ENCODE results near the gene MYO9B. TPM values are rescaled to one million over a fixed set of nuclear protein-coding genes. Genes with fewer than 3 reads are reported as not detected.
A peak's percentile ranks its signal among the peaks of the same experiment; 100 is the strongest.

The MYO9B gene
- total RNA-seq, 1 donor from 2014 or later, result 94.3 TPM

DNA sequence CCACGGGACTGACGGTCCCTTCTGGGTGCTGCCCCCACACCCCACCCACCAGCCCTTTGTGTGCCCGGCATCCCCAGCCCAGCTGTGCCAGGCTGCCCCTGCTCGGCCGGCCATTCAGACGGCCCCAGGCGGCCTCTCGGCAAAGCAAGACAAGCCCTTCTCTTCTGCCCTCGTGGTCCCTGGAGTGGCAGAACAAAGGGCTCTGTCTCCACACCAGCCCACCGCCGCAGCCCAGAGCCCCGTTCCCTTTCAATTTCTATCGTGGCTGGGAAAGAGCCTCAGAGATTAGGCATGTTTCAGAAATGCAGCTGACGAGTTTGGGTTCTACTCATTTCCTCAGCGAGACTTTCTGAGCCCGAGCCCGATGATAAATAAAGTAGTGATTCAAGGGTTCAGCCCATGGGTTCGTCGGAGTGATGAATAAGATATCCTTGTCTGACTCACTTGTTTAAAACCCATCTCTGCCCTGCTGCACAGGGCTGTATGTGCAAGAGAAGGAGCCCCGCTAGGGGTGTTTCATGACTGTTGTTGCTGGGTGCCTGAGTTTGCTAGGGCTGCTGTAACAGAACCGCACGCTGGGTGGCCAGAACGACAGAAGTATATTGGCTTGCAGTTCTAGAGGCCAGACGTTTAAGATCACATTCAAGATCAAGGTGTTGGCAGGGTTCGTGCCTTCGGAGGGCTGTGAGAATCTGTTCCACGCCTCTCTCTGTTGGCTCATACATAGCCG, 4.3 kb downstream of the MYO9B start:
- Mint-ChIP-seq H3K4me3 (ENCODE audit: unreplicated experiment) (peak overlapping the region; percentile 70), H3K27ac (ENCODE audit: unreplicated experiment) (peak overlapping the region; percentile 95), H3K27me3 (ENCODE audit: unreplicated experiment) (no peaks in the 10 kb centered on the region), H3K4me1 (ENCODE audit: unreplicated experiment) (peaks cover 61% of the 10 kb centered on the region), H3K9me3 (ENCODE audit: unreplicated experiment) (no peaks in the 10 kb centered on the region), H3K36me3 (ENCODE audit: unreplicated experiment) (no peaks in the 10 kb centered on the region)
- peak; percentile 73 for TF ChIP-seq CTCF (IDR thresholded peaks at IDR 0.05)
- peak; percentile 90 for DNase-seq (ENCODE audit: extremely low spot score, unreplicated experiment)

GRCh38 chr19:17080440-17080801, 4.8 kb downstream of the MYO9B start:
- no peak for DNase-seq (ENCODE audit: extremely low spot score, unreplicated experiment)
- peaks cover 60% of the 10 kb centered on the region for H3K4me1 Mint-ChIP-seq (ENCODE audit: unreplicated experiment)
- peak overlapping the region; percentile 95 for H3K27ac Mint-ChIP-seq (ENCODE audit: unreplicated experiment)
- no peak for TF ChIP-seq CTCF (IDR thresholded peaks at IDR 0.05)
- H3K36me3 Mint-ChIP-seq (ENCODE audit: unreplicated experiment), result no peaks in the 10 kb centered on the region
- peak overlapping the region; percentile 70 for H3K4me3 Mint-ChIP-seq (ENCODE audit: unreplicated experiment)
- no peaks in the 10 kb centered on the region for H3K9me3 Mint-ChIP-seq (ENCODE audit: unreplicated experiment)
- H3K27me3 Mint-ChIP-seq (ENCODE audit: unreplicated experiment), result no peaks in the 10 kb centered on the region

GRCh38 chr19:17081672-17082630, 6.4 kb downstream of the MYO9B start:
- Mint-ChIP-seq H3K36me3 (ENCODE audit: unreplicated experiment) (peaks cover 3% of the 10 kb centered on the region), H3K27me3 (ENCODE audit: unreplicated experiment) (no peaks in the 10 kb centered on the region), H3K4me3 (ENCODE audit: unreplicated experiment) (no peak overlapping the region), H3K4me1 (ENCODE audit: unreplicated experiment) (peaks cover 54% of the 10 kb centered on the region), H3K9me3 (ENCODE audit: unreplicated experiment) (no peaks in the 10 kb centered on the region), H3K27ac (ENCODE audit: unreplicated experiment) (peak overlapping the region; percentile 60)
- TF ChIP-seq CTCF (IDR thresholded peaks at IDR 0.05), result no peak
- no peak for DNase-seq (ENCODE audit: extremely low spot score, unreplicated experiment)

- no peak for DNase-seq (ENCODE audit: extremely low spot score, unreplicated experiment)
- Mint-ChIP-seq H3K4me3 (ENCODE audit: unreplicated experiment) (no peak overlapping the region), H3K9me3 (ENCODE audit: unreplicated experiment) (no peaks in the 10 kb centered on the region), H3K27ac (ENCODE audit: unreplicated experiment) (no peak overlapping the region), H3K36me3 (ENCODE audit: unreplicated experiment) (peaks cover 5% of the 10 kb centered on the region), H3K27me3 (ENCODE audit: unreplicated experiment) (no peaks in the 10 kb centered on the region), H3K4me1 (ENCODE audit: unreplicated experiment) (peaks cover 48% of the 10 kb centered on the region)
- no peak for TF ChIP-seq CTCF (IDR thresholded peaks at IDR 0.05)
These were observed 10.5 kb downstream of the MYO9B start for GRCh38 chr19:17086120-17086519.

- TF ChIP-seq CTCF (IDR thresholded peaks at IDR 0.05), result no peak
- H3K4me1 Mint-ChIP-seq (ENCODE audit: unreplicated experiment), result peaks cover 41% of the 10 kb centered on the region
- H3K27me3 Mint-ChIP-seq (ENCODE audit: unreplicated experiment), result no peaks in the 10 kb centered on the region
- H3K27ac Mint-ChIP-seq (ENCODE audit: unreplicated experiment), result peak overlapping the region; percentile 58
- H3K36me3 Mint-ChIP-seq (ENCODE audit: unreplicated experiment), result peaks cover 5% of the 10 kb centered on the region
- DNase-seq (ENCODE audit: extremely low spot score, unreplicated experiment), result no peak
- no peak overlapping the region for H3K4me3 Mint-ChIP-seq (ENCODE audit: unreplicated experiment)
- H3K9me3 Mint-ChIP-seq (ENCODE audit: unreplicated experiment), result no peaks in the 10 kb centered on the region
These were observed 11.3 kb downstream of the MYO9B start for GRCh38 chr19:17086834-17087233.
